CD4-positive, alpha-beta T cell (primary cell): ENCODE data around the gene TSHZ2. TPM values are rescaled to one million over a fixed set of nuclear protein-coding genes. Genes with fewer than 3 reads are reported as not detected.

Experiments used
- ATAC-seq: fragments of 200-7000 bp; cut with Tn5 transposase; one replicate; pipeline ENCODE4 v1.10.0; 2022; ENCODE audit warnings: mild to moderate bottlenecking; ENCODE audit not compliant: poor library complexity
- CTCF ChIA-PET: fragments of 350-600 bp; sonication (Branson Sonifier 250); formaldehyde crosslinking; loops from one replicate; lab custom pipeline; 2021; ENCODE audit warnings: antibody characterized with exemption, inconsistent platforms; lab: Charles Lee
- POLR2A ChIA-PET: fragments of 350-600 bp; sonication (Branson Sonifier 250); formaldehyde crosslinking; loops from one replicate; lab custom pipeline; 2021; ENCODE audit warnings: antibody characterized with exemption, inconsistent platforms; lab: Charles Lee
- DNase-seq, 14 experiments: peaks; one replicate each; pipeline ENCODE4 v3.0.0-alpha.2; 2013 to 2020; ENCODE audit warnings: mixed read lengths in 2 of 14
- H3K27ac ChIP-seq, 2 donors: one replicate each; pipeline versions ENCODE4 v1.5.1 to v1.7.0; 2013; ENCODE audit warnings: low read length in 2 of 2, low read depth in 1 of 2, mild to moderate bottlenecking in 1 of 2
- H3K27me3 ChIP-seq, 2 experiments: 1 replicate in 1 of 2; 2 replicates in 1 of 2; pipeline versions ENCODE4 v1.6.1 to v1.7.0; 2013; ENCODE audit warnings: low read length in 2 of 2, control low read depth in 1 of 2, mild to moderate bottlenecking in 1 of 2, moderate library complexity in 1 of 2; ENCODE audit not compliant: insufficient read depth in 2 of 2, control insufficient read depth in 1 of 2
- H3K36me3 ChIP-seq: one replicate; pipeline ENCODE4 v1.6.1; 2013; ENCODE audit warnings: low read length, control low read depth; ENCODE audit not compliant: insufficient read depth
- H3K4me1 ChIP-seq: one replicate; pipeline ENCODE4 v1.6.1; 2013; ENCODE audit warnings: low read length, control low read depth; ENCODE audit not compliant: insufficient read depth
- H3K4me3 ChIP-seq: one replicate; pipeline ENCODE4 v1.5.1; 2013; ENCODE audit warnings: mild to moderate bottlenecking, low read length, moderate library complexity
- H3K9me3 ChIP-seq, 2 experiments: 1 replicate in 1 of 2; 2 replicates in 1 of 2; pipeline versions ENCODE4 v1.6.1 to v1.7.0; 2013; ENCODE audit warnings: low read length in 2 of 2, mild to moderate bottlenecking in 2 of 2, control low read depth in 1 of 2, moderate library complexity in 1 of 2; ENCODE audit not compliant: control insufficient read depth in 1 of 2, insufficient read depth in 1 of 2
- H3K27ac Mint-ChIP-seq: one replicate; pipeline ENCODE4 v1.8.0; 2020; ENCODE audit warnings: mixed read lengths
- H3K27me3 Mint-ChIP-seq: one replicate; pipeline ENCODE4 v1.8.0; 2021; ENCODE audit warnings: mixed read lengths
- H3K36me3 Mint-ChIP-seq: one replicate; pipeline ENCODE4 v1.8.0; 2021; ENCODE audit warnings: low read depth, mixed read lengths
- H3K4me1 Mint-ChIP-seq: one replicate; pipeline ENCODE4 v1.8.0; 2021; ENCODE audit warnings: low read depth, mixed read lengths
- H3K4me3 Mint-ChIP-seq: one replicate; pipeline ENCODE4 v1.8.0; 2020; ENCODE audit warnings: mild to moderate bottlenecking, mixed read lengths
- H3K9me3 Mint-ChIP-seq: one replicate; pipeline ENCODE4 v1.8.0; 2020; ENCODE audit warnings: mixed read lengths
- intact Hi-C, 2 experiments: fragments of 100-400 bp; cut with DNase I in 1 of 2; cut with micrococcal nuclease in 1 of 2; formaldehyde crosslinking; loops; one replicate each; pipeline versions ENCODE4 v1.15.1 to v1.9.0; 2023 to 2025; cut with DNase I, micrococcal nuclease
- total RNA-seq, 174 experiments: library from RNA in 2 of 174; stranded (reverse) in 2 of 174; gene quantifications; one replicate each; pipeline ENCODE4 v1.2.3 and lab custom pipeline; 2021 to 2026
- TF ChIP-seq, protein P1 (sequence below): fragments of 200-600 bp; IDR thresholded peaks from one replicate; pipeline ENCODE4 v1.8.0; 2022; ENCODE audit warnings: antibody characterized with exemption, mild to moderate bottlenecking

Gene TSHZ2
- total RNA-seq, 2 experiments from 2014 or later = 26.1 to 27.4 TPM

DNA sequence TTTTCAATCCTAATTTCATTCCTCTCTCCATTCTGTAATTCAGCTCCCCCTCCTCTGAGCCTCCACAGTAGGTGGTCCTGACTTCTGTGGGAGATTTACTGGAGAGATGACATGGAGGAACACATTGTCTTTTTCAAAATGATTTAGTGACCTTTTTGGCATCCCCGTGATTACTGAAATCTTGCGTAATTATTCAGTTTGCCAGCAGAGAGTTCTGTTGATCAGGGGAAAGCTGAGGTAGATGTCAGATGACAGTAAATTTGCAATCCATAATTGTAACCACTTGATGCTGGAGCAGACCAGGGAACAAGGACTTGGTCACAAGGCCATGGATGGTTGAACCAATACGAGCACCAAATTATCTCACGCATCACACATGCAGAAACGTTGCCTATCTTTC, 302.2 kb downstream of the TSHZ2 start:
- no peaks in the 10 kb centered on the region for H3K36me3 Mint-ChIP-seq
- no peak for DNase-seq
- H3K4me3 Mint-ChIP-seq = no peak overlapping the region
- TF ChIP-seq, protein P1, sequence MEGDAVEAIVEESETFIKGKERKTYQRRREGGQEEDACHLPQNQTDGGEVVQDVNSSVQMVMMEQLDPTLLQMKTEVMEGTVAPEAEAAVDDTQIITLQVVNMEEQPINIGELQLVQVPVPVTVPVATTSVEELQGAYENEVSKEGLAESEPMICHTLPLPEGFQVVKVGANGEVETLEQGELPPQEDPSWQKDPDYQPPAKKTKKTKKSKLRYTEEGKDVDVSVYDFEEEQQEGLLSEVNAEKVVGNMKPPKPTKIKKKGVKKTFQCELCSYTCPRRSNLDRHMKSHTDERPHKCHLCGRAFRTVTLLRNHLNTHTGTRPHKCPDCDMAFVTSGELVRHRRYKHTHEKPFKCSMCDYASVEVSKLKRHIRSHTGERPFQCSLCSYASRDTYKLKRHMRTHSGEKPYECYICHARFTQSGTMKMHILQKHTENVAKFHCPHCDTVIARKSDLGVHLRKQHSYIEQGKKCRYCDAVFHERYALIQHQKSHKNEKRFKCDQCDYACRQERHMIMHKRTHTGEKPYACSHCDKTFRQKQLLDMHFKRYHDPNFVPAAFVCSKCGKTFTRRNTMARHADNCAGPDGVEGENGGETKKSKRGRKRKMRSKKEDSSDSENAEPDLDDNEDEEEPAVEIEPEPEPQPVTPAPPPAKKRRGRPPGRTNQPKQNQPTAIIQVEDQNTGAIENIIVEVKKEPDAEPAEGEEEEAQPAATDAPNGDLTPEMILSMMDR = no peak
- POLR2A ChIA-PET = no interaction called here
- Histone ChIP-seq H3K27ac (no peak overlapping the region), H3K36me3 (no peaks in the 10 kb centered on the region), H3K4me1 (no peaks in the 10 kb centered on the region), H3K9me3 (no peaks in the 10 kb centered on the region), H3K4me3 (no peak overlapping the region), H3K27me3 (no peaks in the 10 kb centered on the region)
- CTCF ChIA-PET = no interaction called here
- no peaks in the 10 kb centered on the region for H3K4me1 Mint-ChIP-seq
- no peak overlapping the region for H3K27ac Mint-ChIP-seq
- no peak for ATAC-seq
- intact Hi-C loops = no loop called here
- no peaks in the 10 kb centered on the region for H3K9me3 Mint-ChIP-seq
- no peaks in the 10 kb centered on the region for H3K27me3 Mint-ChIP-seq

- Histone ChIP-seq H3K4me1 (no peaks in the 10 kb centered on the region), H3K36me3 (no peaks in the 10 kb centered on the region), H3K9me3 (no peaks in the 10 kb centered on the region), H3K4me3 (no peak overlapping the region), H3K27ac (no peak overlapping the region), H3K27me3 (no peaks in the 10 kb centered on the region)
- intact Hi-C loops = no loop called here
- CTCF ChIA-PET = no interaction called here
- H3K36me3 Mint-ChIP-seq = no peaks in the 10 kb centered on the region
- no peak overlapping the region for H3K27ac Mint-ChIP-seq
- POLR2A ChIA-PET = no interaction called here
- ATAC-seq (no peak), DNase-seq (no peak)
- TF ChIP-seq, protein P1 = no peak
- no peak overlapping the region for H3K4me3 Mint-ChIP-seq
- no peaks in the 10 kb centered on the region for H3K4me1 Mint-ChIP-seq
- no peaks in the 10 kb centered on the region for H3K27me3 Mint-ChIP-seq
- no peaks in the 10 kb centered on the region for H3K9me3 Mint-ChIP-seq
Observed at GRCh38 chr20:53274807-53275206, 302.6 kb downstream of the TSHZ2 start.

GRCh38 chr20:53276143-53276542, 304.0 kb downstream of the TSHZ2 start:
- Mint-ChIP-seq H3K27me3 (no peaks in the 10 kb centered on the region), H3K4me3 (no peak overlapping the region), H3K36me3 (no peaks in the 10 kb centered on the region), H3K4me1 (no peaks in the 10 kb centered on the region), H3K9me3 (no peaks in the 10 kb centered on the region), H3K27ac (no peak overlapping the region)
- H3K27me3 ChIP-seq = no peaks in the 10 kb centered on the region
- no peak overlapping the region for H3K27ac ChIP-seq
- H3K4me1 ChIP-seq = no peaks in the 10 kb centered on the region
- TF ChIP-seq, protein P1 = no peak
- no peaks in the 10 kb centered on the region for H3K9me3 ChIP-seq
- no peaks in the 10 kb centered on the region for H3K36me3 ChIP-seq
- DNase-seq (no peak), ATAC-seq (no peak)
- H3K4me3 ChIP-seq = no peak overlapping the region
- POLR2A ChIA-PET = no interaction called here
- intact Hi-C loops = no loop called here
- CTCF ChIA-PET = no interaction called here
